Measurements from ENCODE around the gene LOX. TPM values are rescaled to one million over a fixed set of nuclear protein-coding genes. Genes with fewer than 3 reads are reported as not detected.

Gene LOX
- total and polyA plus RNA-seq, 11 donors: 1.1 to 23.2 (median 3.3) TPM

- peaks cover 0 to 31% (median 0%) of the 10 kb centered on the region in 9 donors for H3K27me3 ChIP-seq
- intact Hi-C loops (cut with DNase I): loop anchor here in 6 of 10 donors (2.0 to 10.0 kb wide), 4 partner anchors 101 to 111 kb away; partner anchors contain the start of gene SRFBP1 (in 3 of the 6)
- H3K9me3 ChIP-seq: no peaks in the 10 kb centered on the region
- no peak for DNase-seq
- peaks cover 0 to 18% (median 0%) of the 10 kb centered on the region in 9 donors for H3K36me3 ChIP-seq
- peaks cover 0 to 25% (median 14%) of the 10 kb centered on the region in 12 donors for H3K4me1 ChIP-seq
- TF ChIP-seq CTCF (IDR thresholded peaks at IDR 0.05) (no peak), POLR2A (IDR thresholded peaks at IDR 0.05) (no peak)
- H3K4me3 ChIP-seq: peak overlapping the region in 7 of 12 donors; percentile 51 to 71 (median 63)
- ATAC-seq: no peak
- no peak overlapping the region for H3K27ac ChIP-seq
- 54 to 71% (median 67%) methylated on average over 2 of the region's 2 CpGs for WGBS, 4 donors
These were observed 2.0 kb downstream of the LOX start for GRCh38 chr5:122076050-122076461.

GRCh38 chr5:122073864-122074263 is 4.2 kb downstream of the LOX start:
- intact Hi-C loops (cut with DNase I): loop anchor here in 4 of 10 donors (10.0 kb wide), 2 partner anchors 99 to 109 kb away; partner anchors contain the start of gene SRFBP1 (in 3 of the 4)
- Histone ChIP-seq H3K36me3 (peaks cover 0 to 35% (median 0%) of the 10 kb centered on the region in 9 donors), H3K4me3 (no peak overlapping the region), H3K27ac (no peak overlapping the region), H3K9me3 (no peaks in the 10 kb centered on the region), H3K4me1 (peaks cover 0 to 25% (median 14%) of the 10 kb centered on the region in 12 donors), H3K27me3 (peaks cover 0 to 25% (median 0%) of the 10 kb centered on the region in 9 donors)
- ATAC-seq (no peak), DNase-seq (no peak)
- TF ChIP-seq POLR2A (IDR thresholded peaks at IDR 0.05) (no peak), CTCF (IDR thresholded peaks at IDR 0.05) (no peak)
- 88 to 93% (median 92%) methylated on average over 3 of the region's 3 CpGs for WGBS, 4 donors

- WGBS, 4 donors: 91 to 96% (median 93%) methylated on average over 2 of the region's 2 CpGs
- Histone ChIP-seq H3K9me3 (no peaks in the 10 kb centered on the region), H3K36me3 (peaks cover 0 to 40% (median 0%) of the 10 kb centered on the region in 9 donors), H3K27ac (no peak overlapping the region), H3K4me1 (peaks cover 0 to 23% (median 10%) of the 10 kb centered on the region in 12 donors), H3K27me3 (peaks cover 0 to 17% (median 0%) of the 10 kb centered on the region in 9 donors), H3K4me3 (no peak overlapping the region)
- intact Hi-C loops (cut with DNase I): loop anchor here in 4 of 10 donors (10.0 kb wide), 2 partner anchors 98 to 108 kb away; partner anchors contain the start of gene SRFBP1 (in 3 of the 4)
- no peak for DNase-seq
- no peak for ATAC-seq
- no peak for TF ChIP-seq POLR2A (IDR thresholded peaks at IDR 0.05)
- TF ChIP-seq CTCF (IDR thresholded peaks at IDR 0.05): no peak
These were observed 5.0 kb downstream of the LOX start for GRCh38 chr5:122073018-122073417.

GRCh38 chr5:122067390-122067789 is 10.7 kb downstream of the LOX start:
- ATAC-seq (no peak), DNase-seq (no peak)
- no peaks in the 10 kb centered on the region for H3K4me1 ChIP-seq
- H3K27ac ChIP-seq: no peak overlapping the region
- H3K27me3 ChIP-seq: no peaks in the 10 kb centered on the region
- H3K4me3 ChIP-seq: no peak overlapping the region
- TF ChIP-seq CTCF (IDR thresholded peaks at IDR 0.05) (no peak), POLR2A (IDR thresholded peaks at IDR 0.05) (no peak)
- H3K9me3 ChIP-seq: no peaks in the 10 kb centered on the region
- H3K36me3 ChIP-seq: peaks cover 0 to 22% (median 0%) of the 10 kb centered on the region in 9 donors
- intact Hi-C loops (cut with DNase I): no loop called here
- 68 to 83% (median 76%) methylated on average over 1 of the region's 1 CpG for WGBS, 4 donors
